HG02678 (cell line): ENCODE results near the gene TPP2.

Experiments used
- ATAC-seq: cut with Tn5 transposase; IDR thresholded peaks from one replicate; pipeline ENCODE4 v1.9.1; 2021; ENCODE audit warnings: mild to moderate bottlenecking, moderate library complexity; ENCODE audit not compliant: unreplicated experiment

Gene TPP2

GRCh38 chr13:102593466-102593865 is 3.3 kb upstream of the TPP2 start:
- no peak for ATAC-seq

- ATAC-seq, result peak; percentile 28
Measured at GRCh38 chr13:102597029-102597961, 509 bp downstream of the TPP2 start.

GRCh38 chr13:102598061-102598460 is 1.3 kb downstream of the TPP2 start:
- ATAC-seq, result no peak

- ATAC-seq, result no peak
Measured at GRCh38 chr13:102599426-102600012, 2.7 kb downstream of the TPP2 start.

- no peak for ATAC-seq
Measured at GRCh38 chr13:102606537-102607309, 9.9 kb downstream of the TPP2 start.

GRCh38 chr13:102608974-102609373 is 12.2 kb downstream of the TPP2 start:
- no peak for ATAC-seq

GRCh38 chr13:102609696-102610095 is 12.9 kb downstream of the TPP2 start:
- no peak for ATAC-seq

- no peak for ATAC-seq
Measured at GRCh38 chr13:102610296-102610895, 13.6 kb downstream of the TPP2 start.

GRCh38 chr13:102617697-102618350 is 21.0 kb downstream of the TPP2 start:
- no peak for ATAC-seq

GRCh38 chr13:102620516-102620915 is 23.7 kb downstream of the TPP2 start:
- ATAC-seq, result no peak

- ATAC-seq, result no peak
Measured at GRCh38 chr13:102626928-102627327, 30.1 kb downstream of the TPP2 start.

GRCh38 chr13:102628559-102628958 is 31.8 kb downstream of the TPP2 start:
- no peak for ATAC-seq

GRCh38 chr13:102631198-102631597 is 34.4 kb downstream of the TPP2 start:
- no peak for ATAC-seq

- no peak for ATAC-seq
Measured at GRCh38 chr13:102638741-102639140, 42.0 kb downstream of the TPP2 start.

GRCh38 chr13:102642029-102642428 is 45.2 kb downstream of the TPP2 start:
- ATAC-seq, result no peak

GRCh38 chr13:102642475-102642874 is 45.7 kb downstream of the TPP2 start:
- no peak for ATAC-seq

- ATAC-seq, result no peak
Measured at GRCh38 chr13:102643656-102644055, 46.9 kb downstream of the TPP2 start.

- no peak for ATAC-seq
Measured at GRCh38 chr13:102645701-102646100, 48.9 kb downstream of the TPP2 start.

- no peak for ATAC-seq
Measured at GRCh38 chr13:102648046-102648445, 51.3 kb downstream of the TPP2 start.

- no peak for ATAC-seq
Measured at GRCh38 chr13:102650444-102650843, 53.7 kb downstream of the TPP2 start.

GRCh38 chr13:102651392-102651791 is 54.6 kb downstream of the TPP2 start:
- no peak for ATAC-seq
